ENCODE data around the gene CRACR2A.
A peak's percentile ranks its signal among the peaks of the same experiment; 100 is the strongest.

CRACR2A gene

DNA sequence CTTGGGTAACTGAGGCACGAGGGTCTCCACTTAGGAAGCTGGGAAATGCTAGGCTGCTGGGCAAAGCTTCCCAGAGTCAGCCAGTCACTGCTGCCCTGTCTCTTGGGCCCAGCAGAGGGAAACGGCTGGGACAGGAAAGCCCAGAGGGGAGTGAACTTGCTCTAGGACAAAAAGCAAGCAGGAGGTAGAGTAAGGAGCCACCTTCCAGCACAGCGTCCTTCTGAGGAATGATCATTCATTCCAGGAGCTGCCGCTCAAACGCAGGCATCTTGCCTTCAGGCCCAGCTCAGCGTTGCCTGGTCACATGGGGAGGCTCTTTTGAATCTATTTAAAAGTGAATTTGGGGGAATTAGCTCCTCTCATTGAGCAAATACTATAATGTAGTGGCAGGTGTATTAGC is 118.6 kb downstream of the CRACR2A start:
- no peaks in the 10 kb centered on the region for H3K27me3 ChIP-seq
- no peak overlapping the region for H3K4me3 ChIP-seq
- peaks cover 0 to 15% (median 0%) of the 10 kb centered on the region in 11 experiments; a peak in 5 of 22 replicates for H4K20me1 ChIP-seq
- peaks cover 18 to 99% (median 79%) of the 10 kb centered on the region in 11 experiments; a peak in 21 of 22 replicates for H3K36me3 ChIP-seq
- TF ChIP-seq Cebpa-rat (IDR thresholded peaks at IDR 0.05): no peak
- no peak overlapping the region for H3K27ac ChIP-seq
- peaks cover 0 to 13% (median 0%) of the 10 kb centered on the region in 11 experiments; a peak in 2 of 22 replicates for H3K9me3 ChIP-seq (replicated peaks in 1 of 11)
- peaks cover 0 to 58% (median 42%) of the 10 kb centered on the region in 10 experiments; a peak in 16 of 20 replicates for H3K4me1 ChIP-seq
- H3K9ac ChIP-seq: no peak overlapping the region
- H3K4me2 ChIP-seq: peak overlapping the region in 2 of 11 experiments; percentile 0 to 8; a peak in 3 of 22 replicates

DNA sequence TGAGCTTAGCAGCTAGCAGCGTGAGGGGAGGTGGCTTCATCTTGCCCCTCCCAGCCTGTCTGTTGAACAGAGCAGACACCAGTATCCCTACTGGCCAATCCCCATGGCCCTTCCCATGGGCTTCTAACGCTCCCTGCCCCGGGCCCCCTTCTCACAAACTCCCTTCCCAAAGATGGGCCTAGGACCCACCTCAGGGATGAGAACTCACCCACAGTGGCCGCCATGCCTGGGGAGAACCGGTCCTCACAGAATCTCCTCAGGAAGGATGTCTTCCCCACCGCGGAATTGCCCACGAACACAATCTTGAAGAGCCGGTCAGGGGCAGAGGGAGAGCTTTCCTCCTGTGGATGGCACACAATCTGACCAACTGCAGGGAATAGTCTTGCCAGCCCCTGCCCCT is 119.5 kb downstream of the CRACR2A start:
- peaks cover 0 to 13% (median 0%) of the 10 kb centered on the region in 11 experiments; a peak in 2 of 22 replicates for H3K9me3 ChIP-seq (replicated peaks in 1 of 11)
- H3K9ac ChIP-seq: no peak overlapping the region
- no peak overlapping the region for H3K4me3 ChIP-seq
- peak overlapping the region in 8 of 11 experiments; percentile 54 to 86 (median 76); a peak in 16 of 22 replicates for H3K4me2 ChIP-seq
- no peak for TF ChIP-seq Cebpa-rat (IDR thresholded peaks at IDR 0.05)
- peak overlapping the region in 2 of 11 experiments; percentile 21 to 23; a peak in 5 of 22 replicates for H3K27ac ChIP-seq
- no peaks in the 10 kb centered on the region for H3K27me3 ChIP-seq
- H4K20me1 ChIP-seq: peaks cover 0 to 11% (median 0%) of the 10 kb centered on the region in 11 experiments; a peak in 4 of 22 replicates
- H3K36me3 ChIP-seq: peaks cover 18 to 99% (median 82%) of the 10 kb centered on the region in 11 experiments; a peak in 21 of 22 replicates
- H3K4me1 ChIP-seq: peaks cover 0 to 68% (median 42%) of the 10 kb centered on the region in 10 experiments; a peak in 16 of 20 replicates

DNA sequence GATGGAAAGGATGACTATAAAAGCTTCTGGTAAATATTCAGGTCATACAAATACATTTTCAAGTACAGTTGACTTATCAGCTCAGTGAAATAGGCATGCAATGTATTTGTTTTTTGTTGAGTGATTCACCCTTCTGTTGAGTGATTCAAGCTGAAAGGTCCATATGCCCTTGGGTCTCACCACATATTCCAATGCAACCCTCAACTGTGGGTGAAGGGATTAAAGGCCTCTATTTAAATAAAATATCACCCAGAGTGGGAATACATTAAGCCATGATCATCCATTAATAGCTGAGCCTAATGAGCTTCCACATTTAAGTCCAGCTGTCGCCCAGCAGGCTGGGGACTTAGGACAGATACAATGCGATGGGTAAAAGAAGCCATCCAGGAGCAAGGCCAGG is 120.2 kb downstream of the CRACR2A start:
- Histone ChIP-seq H3K27me3 (no peaks in the 10 kb centered on the region), H4K20me1 (peaks cover 0 to 11% (median 0%) of the 10 kb centered on the region in 11 experiments; a peak in 4 of 22 replicates), H3K4me3 (no peak overlapping the region), H3K9me3 (replicated peaks in 1 of 11) (peaks cover 0 to 13% (median 0%) of the 10 kb centered on the region in 11 experiments; a peak in 2 of 22 replicates), H3K4me2 (peak overlapping the region in 8 of 11 experiments; percentile 54 to 86 (median 76); a peak in 16 of 22 replicates), H3K27ac (peak overlapping the region in 2 of 11 experiments; percentile 21 to 23; a peak in 1 of 22 replicates), H3K4me1 (peaks cover 0 to 70% (median 42%) of the 10 kb centered on the region in 10 experiments; a peak in 16 of 20 replicates), H3K36me3 (peaks cover 12 to 96% (median 78%) of the 10 kb centered on the region in 11 experiments; a peak in 21 of 22 replicates), H3K9ac (no peak overlapping the region)
- TF ChIP-seq Cebpa-rat (IDR thresholded peaks at IDR 0.05): no peak

DNA sequence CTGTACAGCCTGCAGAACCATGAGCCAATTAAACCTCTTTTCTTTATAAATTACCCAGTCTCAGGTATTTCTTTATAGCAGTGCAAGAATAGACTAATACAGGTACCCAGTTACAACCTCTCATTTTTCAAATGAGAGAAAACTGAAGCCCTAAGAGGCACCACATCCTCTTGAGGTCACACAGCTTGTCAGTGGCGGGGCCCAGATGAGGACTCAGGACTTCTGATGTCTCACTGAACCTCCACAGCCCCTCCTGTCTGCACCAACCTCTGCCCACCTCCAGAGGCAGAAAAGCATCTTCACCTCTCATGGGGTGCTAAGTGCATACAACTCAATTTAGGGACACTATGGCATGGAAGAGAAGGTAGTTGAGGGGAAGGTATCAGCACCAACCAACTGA is 120.7 kb downstream of the CRACR2A start:
- Histone ChIP-seq H3K27me3 (no peaks in the 10 kb centered on the region), H4K20me1 (peaks cover 0 to 11% (median 0%) of the 10 kb centered on the region in 11 experiments; a peak in 4 of 22 replicates), H3K9ac (no peak overlapping the region), H3K36me3 (peaks cover 14 to 96% (median 78%) of the 10 kb centered on the region in 11 experiments), H3K4me3 (no peak overlapping the region), H3K4me1 (peaks cover 0 to 70% (median 42%) of the 10 kb centered on the region in 10 experiments; a peak in 16 of 20 replicates), H3K27ac (peak overlapping the region in 1 of 11 experiments; percentile 60; a peak in 3 of 22 replicates), H3K4me2 (peak overlapping the region in 9 of 11 experiments; percentile 27 to 86 (median 74); a peak in 17 of 22 replicates), H3K9me3 (replicated peaks in 1 of 11) (peaks cover 0 to 13% (median 0%) of the 10 kb centered on the region in 11 experiments; a peak in 2 of 22 replicates)
- no peak for TF ChIP-seq Cebpa-rat (IDR thresholded peaks at IDR 0.05)

DNA sequence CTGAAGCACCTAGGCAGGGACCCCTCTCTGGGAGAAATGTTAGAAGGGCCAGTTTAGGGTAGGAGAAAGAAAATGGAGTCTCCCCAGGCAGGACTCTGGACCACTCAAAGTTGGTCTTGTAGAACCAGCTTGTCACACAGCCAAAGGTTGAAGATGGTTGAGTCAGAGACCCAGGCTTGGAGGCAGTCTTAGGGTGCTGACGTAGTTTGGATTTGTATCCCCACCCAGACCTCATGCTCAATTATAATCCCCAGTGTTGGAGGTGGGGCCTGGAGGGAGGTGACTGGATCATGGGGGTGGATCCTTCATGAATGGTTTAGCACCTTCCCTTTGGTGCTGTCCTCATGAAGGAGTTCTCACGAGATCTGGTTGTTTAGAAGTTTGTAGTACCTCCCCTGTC is 121.2 kb downstream of the CRACR2A start:
- Histone ChIP-seq H3K9me3 (replicated peaks in 1 of 11) (peaks cover 0 to 13% (median 0%) of the 10 kb centered on the region in 11 experiments; a peak in 2 of 22 replicates), H3K36me3 (peaks cover 17 to 96% (median 78%) of the 10 kb centered on the region in 11 experiments), H3K27ac (peak overlapping the region in 6 of 11 experiments; percentile 11 to 71 (median 62); a peak in 10 of 22 replicates), H3K4me2 (peak overlapping the region in 9 of 11 experiments; percentile 27 to 86 (median 74); a peak in 17 of 22 replicates), H4K20me1 (peaks cover 0 to 11% (median 0%) of the 10 kb centered on the region in 11 experiments; a peak in 4 of 22 replicates), H3K9ac (peak overlapping the region in 4 of 11 experiments; percentile 29 to 59 (median 48); a peak in 5 of 22 replicates), H3K4me1 (peaks cover 0 to 70% (median 42%) of the 10 kb centered on the region in 10 experiments; a peak in 16 of 20 replicates), H3K4me3 (no peak overlapping the region), H3K27me3 (no peaks in the 10 kb centered on the region)
- TF ChIP-seq Cebpa-rat (IDR thresholded peaks at IDR 0.05): no peak

DNA sequence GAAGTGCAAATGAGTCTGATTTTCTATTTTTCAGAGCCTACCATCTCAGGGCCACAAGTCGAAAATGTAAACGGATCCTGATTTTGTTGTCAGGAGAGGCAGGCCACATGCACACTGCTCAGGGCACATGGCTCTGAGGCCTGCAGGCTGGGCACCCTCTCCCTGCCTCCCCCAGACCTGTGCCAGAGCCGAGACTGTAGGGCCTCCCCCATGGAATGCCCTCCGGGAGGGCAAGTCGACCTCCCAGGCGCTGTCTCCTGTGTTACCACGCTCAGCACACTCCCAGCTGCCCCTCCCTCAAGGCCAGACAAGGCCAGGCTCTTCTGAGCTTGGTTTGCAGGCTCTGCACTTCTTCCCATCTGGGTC is 121.7 kb downstream of the CRACR2A start:
- no peak for TF ChIP-seq Cebpa-rat (IDR thresholded peaks at IDR 0.05)
- H4K20me1 ChIP-seq: peaks cover 0 to 11% (median 0%) of the 10 kb centered on the region in 11 experiments; a peak in 3 of 22 replicates

DNA sequence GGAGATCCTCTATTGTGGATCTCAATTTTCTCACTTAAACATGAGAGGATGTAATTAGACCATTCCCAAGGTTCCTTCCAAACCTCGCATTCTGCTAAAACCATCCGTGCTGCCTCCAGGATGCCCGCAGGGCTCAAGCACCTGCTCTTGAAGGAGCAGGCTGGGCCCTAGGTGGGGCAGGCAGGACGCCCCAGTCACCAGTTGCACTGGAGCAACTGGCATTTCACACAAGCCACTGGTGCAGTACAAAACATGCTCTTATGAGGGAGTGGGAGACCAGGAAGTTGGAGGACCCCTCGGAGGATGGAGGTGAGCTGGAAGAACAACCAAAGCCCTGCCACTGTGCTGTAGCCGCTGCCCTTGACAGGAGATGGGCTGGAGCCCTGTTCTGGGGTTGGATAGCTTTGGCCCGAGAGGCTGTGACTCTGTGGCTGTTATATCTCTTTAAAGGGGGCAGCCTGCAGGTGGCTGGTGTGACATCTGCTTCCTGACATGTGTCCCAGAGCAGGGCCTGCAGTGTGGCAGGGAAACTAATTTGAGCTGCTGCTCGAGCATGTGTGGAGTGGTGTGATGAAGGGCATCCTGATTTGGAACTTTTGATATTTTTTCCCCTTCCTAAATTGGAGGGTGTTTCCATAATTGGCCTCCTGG is 122.2 kb downstream of the CRACR2A start:
- peak overlapping the region in 6 of 11 experiments; percentile 11 to 71 (median 62); a peak in 9 of 22 replicates for H3K27ac ChIP-seq
- no peak for TF ChIP-seq Cebpa-rat (IDR thresholded peaks at IDR 0.05)

More for the DNA sequence above, 121.7 kb downstream of the CRACR2A start:
- H3K4me2 ChIP-seq: peak overlapping the region in 9 of 11 experiments; percentile 27 to 86 (median 74); a peak in 17 of 22 replicates
- peaks cover 17 to 96% (median 78%) of the 10 kb centered on the region in 11 experiments for H3K36me3 ChIP-seq
- H3K27ac ChIP-seq: peak overlapping the region in 6 of 11 experiments; percentile 11 to 71 (median 62); a peak in 9 of 22 replicates
- peak overlapping the region in 4 of 11 experiments; percentile 29 to 59 (median 48); a peak in 7 of 22 replicates for H3K9ac ChIP-seq
- no peaks in the 10 kb centered on the region for H3K27me3 ChIP-seq
- no peak overlapping the region for H3K4me3 ChIP-seq
- H3K4me1 ChIP-seq: peaks cover 0 to 70% (median 42%) of the 10 kb centered on the region in 10 experiments; a peak in 16 of 20 replicates
- peaks cover 0 to 13% (median 0%) of the 10 kb centered on the region in 11 experiments; a peak in 2 of 22 replicates for H3K9me3 ChIP-seq (replicated peaks in 1 of 11)

DNA sequence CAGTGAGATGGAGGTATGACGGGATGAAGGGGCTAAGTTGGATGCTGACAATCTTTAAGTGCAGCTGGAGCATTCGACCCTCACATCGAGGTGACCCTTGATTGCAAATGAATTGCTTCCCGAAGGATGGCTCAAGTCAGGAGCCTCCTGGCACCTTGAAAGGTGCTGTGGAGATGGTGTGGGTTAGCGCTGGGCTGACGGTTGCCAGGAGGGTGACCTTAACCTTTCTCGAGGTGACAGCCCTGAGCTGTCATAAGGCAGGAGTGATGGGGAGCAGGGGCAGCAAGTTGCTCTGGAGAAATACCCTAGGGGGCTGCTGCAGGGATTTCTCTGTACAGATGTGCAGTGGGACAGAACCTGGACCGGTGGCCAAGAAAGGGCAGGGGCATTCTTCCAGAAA is 122.8 kb downstream of the CRACR2A start:
- Histone ChIP-seq H3K4me2 (peak overlapping the region in 7 of 11 experiments; percentile 57 to 86 (median 79); a peak in 11 of 22 replicates), H3K27me3 (no peaks in the 10 kb centered on the region), H3K27ac (peak overlapping the region in 1 of 11 experiments; percentile 60; a peak in 1 of 22 replicates)

More for the DNA sequence above, 122.2 kb downstream of the CRACR2A start:
- Histone ChIP-seq H3K4me2 (peak overlapping the region in 9 of 11 experiments; percentile 27 to 86 (median 74); a peak in 16 of 22 replicates), H3K27me3 (no peaks in the 10 kb centered on the region), H3K9me3 (replicated peaks in 1 of 11) (peaks cover 0 to 13% (median 0%) of the 10 kb centered on the region in 11 experiments; a peak in 1 of 22 replicates), H3K36me3 (peaks cover 19 to 96% (median 79%) of the 10 kb centered on the region in 11 experiments), H3K4me1 (peaks cover 0 to 70% (median 42%) of the 10 kb centered on the region in 10 experiments; a peak in 16 of 20 replicates), H3K9ac (peak overlapping the region in 4 of 11 experiments; percentile 10 to 59 (median 48); a peak in 6 of 22 replicates), H3K4me3 (no peak overlapping the region), H4K20me1 (peaks cover 0 to 11% (median 0%) of the 10 kb centered on the region in 11 experiments; a peak in 3 of 22 replicates)

More for the DNA sequence above, 122.8 kb downstream of the CRACR2A start:
- no peak for TF ChIP-seq Cebpa-rat (IDR thresholded peaks at IDR 0.05)
- Histone ChIP-seq H3K36me3 (peaks cover 21 to 96% (median 85%) of the 10 kb centered on the region in 11 experiments), H3K4me1 (peaks cover 0 to 71% (median 42%) of the 10 kb centered on the region in 10 experiments; a peak in 16 of 20 replicates), H3K9ac (0 out of 22 replicates have a peak overlapping the region, but pooled peaks of 3 of the 11 experiments have one; percentile 10 to 40 (median 25)), H3K4me3 (no peak overlapping the region), H3K9me3 (replicated peaks in 1 of 11) (peaks cover 0 to 13% (median 0%) of the 10 kb centered on the region in 11 experiments; a peak in 1 of 22 replicates), H4K20me1 (peaks cover 0 to 11% (median 0%) of the 10 kb centered on the region in 11 experiments; a peak in 3 of 22 replicates)
